Erythroblast (primary cell): ENCODE data around the gene RPL21.
A peak's percentile ranks its signal among the peaks of the same experiment; 100 is the strongest.
"Not testable (repeated sequence)": the region's sequence is repeated elsewhere in the genome, so short reads cannot be mapped to it uniquely, and the experiment has no call there.

ENCODE experiments used
- DNase-seq, 2 experiments: peaks; one replicate each; lab custom pipeline; 2025; lab: John Stamatoyannopoulos, UW
- GATA1 ChIP-seq: IDR thresholded peaks from 2 replicates; pipeline ENCODE4 v1.6.1; 2011; ENCODE audit warnings: low read depth, mild to moderate bottlenecking, control low read depth, low read length, moderate library complexity
- POLR2A ChIP-seq: IDR thresholded peaks from 2 replicates; pipeline ENCODE4 v1.6.1; 2011; ENCODE audit warnings: mild to moderate bottlenecking, low read length

RPL21 gene

GRCh38 chr13:27283906-27284493 is 32.6 kb downstream of the RPL21 start:
- TF ChIP-seq GATA1 = no peak
- no peak for TF ChIP-seq POLR2A
- DNase-seq = peak; percentile 35 to 58

GRCh38 chr13:27288392-27288791 is 37.0 kb downstream of the RPL21 start:
- DNase-seq = no peak
- TF ChIP-seq GATA1 (no peak), POLR2A (no peak)

- DNase-seq = no peak
- TF ChIP-seq POLR2A = no peak
- no peak for TF ChIP-seq GATA1
Measured at GRCh38 chr13:27289011-27289665, 37.8 kb downstream of the RPL21 start.

- DNase-seq = no peak
- TF ChIP-seq POLR2A (no peak), GATA1 (no peak)
Measured at GRCh38 chr13:27290715-27291114, 39.4 kb downstream of the RPL21 start.

- not testable (repeated sequence) for DNase-seq
Measured at GRCh38 chr13:27291967-27292366, 40.6 kb downstream of the RPL21 start.

GRCh38 chr13:27293076-27293691 is 41.8 kb downstream of the RPL21 start:
- DNase-seq = no peak
- TF ChIP-seq POLR2A (no peak), GATA1 (no peak)

- no peak for DNase-seq
- TF ChIP-seq POLR2A = no peak
- no peak for TF ChIP-seq GATA1
Measured at GRCh38 chr13:27293873-27294515, 42.6 kb downstream of the RPL21 start.

GRCh38 chr13:27295096-27295495 is 43.7 kb downstream of the RPL21 start:
- DNase-seq = no peak

GRCh38 chr13:27295660-27296059 is 44.3 kb downstream of the RPL21 start:
- DNase-seq = no peak
- TF ChIP-seq POLR2A = no peak
- TF ChIP-seq GATA1 = no peak

More at GRCh38 chr13:27295096-27295495, 43.7 kb downstream of the RPL21 start:
- TF ChIP-seq POLR2A = no peak
- TF ChIP-seq GATA1 = no peak

- DNase-seq = no peak
- TF ChIP-seq GATA1 = no peak
- no peak for TF ChIP-seq POLR2A
Measured at GRCh38 chr13:27296496-27296895, 45.1 kb downstream of the RPL21 start.

- no peak for TF ChIP-seq GATA1
- TF ChIP-seq POLR2A = no peak
- DNase-seq = no peak
Measured at GRCh38 chr13:27298849-27299248, 47.5 kb downstream of the RPL21 start.

- peak in 1 of 2 experiments; percentile 9 for DNase-seq
Measured at GRCh38 chr13:27300406-27300805, 49.0 kb downstream of the RPL21 start.

GRCh38 chr13:27300941-27301586 is 49.7 kb downstream of the RPL21 start:
- TF ChIP-seq GATA1 = no peak
- no peak for TF ChIP-seq POLR2A
- DNase-seq = no peak
